Cardiac fibroblast (primary cell): Measurements from ENCODE around the gene KCNK2.

Experiments
- DNase-seq, 2 donors: peaks; one replicate each; pipeline versions ENCODE4 v3.0.0 to v3.0.0-alpha.2; 2010; ENCODE audit warnings: low read depth in 2 of 2
- H3K4me3 ChIP-seq, 2 donors: replicated peaks in 1 of 2; 1 replicate in 1 of 2; 2 replicates in 1 of 2; pipeline ENCODE4 v1.5.1; 2011; ENCODE audit warnings: low read depth in 2 of 2, low read length in 2 of 2, mild to moderate bottlenecking in 2 of 2, moderate library complexity in 1 of 2
- TF ChIP-seq, protein P1 (sequence below): IDR thresholded peaks from one replicate; pipeline ENCODE4 v1.5.1; 2011; ENCODE audit warnings: low read depth, mild to moderate bottlenecking, low read length, inconsistent platforms

KCNK2 gene, protein sequence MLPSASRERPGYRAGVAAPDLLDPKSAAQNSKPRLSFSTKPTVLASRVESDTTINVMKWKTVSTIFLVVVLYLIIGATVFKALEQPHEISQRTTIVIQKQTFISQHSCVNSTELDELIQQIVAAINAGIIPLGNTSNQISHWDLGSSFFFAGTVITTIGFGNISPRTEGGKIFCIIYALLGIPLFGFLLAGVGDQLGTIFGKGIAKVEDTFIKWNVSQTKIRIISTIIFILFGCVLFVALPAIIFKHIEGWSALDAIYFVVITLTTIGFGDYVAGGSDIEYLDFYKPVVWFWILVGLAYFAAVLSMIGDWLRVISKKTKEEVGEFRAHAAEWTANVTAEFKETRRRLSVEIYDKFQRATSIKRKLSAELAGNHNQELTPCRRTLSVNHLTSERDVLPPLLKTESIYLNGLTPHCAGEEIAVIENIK

DNA sequence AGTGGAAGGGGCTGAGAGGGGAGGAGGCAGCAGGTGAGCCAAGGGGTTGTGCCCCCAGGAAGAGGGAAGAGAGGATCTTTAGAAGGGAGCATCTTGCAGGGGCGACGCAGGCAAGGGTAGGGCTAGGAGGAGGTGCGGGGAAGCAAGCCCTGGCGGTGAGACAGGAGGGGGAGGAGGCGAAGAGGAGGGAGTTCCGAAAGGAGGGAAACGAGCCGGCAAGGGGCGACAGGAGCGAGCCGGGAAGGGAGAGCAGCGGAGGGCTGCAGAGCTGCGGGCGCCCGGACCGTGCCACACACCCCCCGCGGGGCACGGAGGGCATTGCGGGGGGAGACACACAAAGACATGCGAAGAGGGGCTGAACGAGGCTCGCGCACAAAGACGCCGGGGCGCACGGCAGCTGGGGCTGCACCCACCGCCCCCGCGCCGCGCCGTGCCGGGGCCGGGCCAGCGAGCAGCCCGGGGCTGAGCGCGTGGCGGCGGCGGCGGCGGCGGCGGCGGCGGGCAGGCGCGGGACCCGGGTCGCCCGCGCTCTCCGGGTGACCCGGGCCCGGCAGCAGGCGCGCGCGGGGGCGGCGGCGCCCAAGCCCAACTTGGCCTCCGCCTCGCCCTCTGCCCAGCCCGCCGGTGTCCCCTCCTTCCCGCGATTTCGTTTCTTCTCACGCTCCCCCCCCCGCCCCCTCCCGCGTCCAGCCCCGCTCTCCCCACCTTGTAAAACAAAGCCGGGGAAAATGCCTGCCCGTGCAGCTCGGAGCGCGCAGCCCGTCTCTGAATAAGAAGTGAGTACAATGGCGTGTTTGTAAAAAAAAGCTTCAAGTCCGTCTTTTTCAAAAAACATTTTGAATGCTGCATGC lies at the start of gene KCNK2:
Gene KCNK2 (plus strand): TSS at position 206 of the 851 bp plus-strand sequence. CDS start 649 bp downstream, outside the sequence.
- DNase-seq: peak; percentile 13 to 14
- TF ChIP-seq, protein P1, sequence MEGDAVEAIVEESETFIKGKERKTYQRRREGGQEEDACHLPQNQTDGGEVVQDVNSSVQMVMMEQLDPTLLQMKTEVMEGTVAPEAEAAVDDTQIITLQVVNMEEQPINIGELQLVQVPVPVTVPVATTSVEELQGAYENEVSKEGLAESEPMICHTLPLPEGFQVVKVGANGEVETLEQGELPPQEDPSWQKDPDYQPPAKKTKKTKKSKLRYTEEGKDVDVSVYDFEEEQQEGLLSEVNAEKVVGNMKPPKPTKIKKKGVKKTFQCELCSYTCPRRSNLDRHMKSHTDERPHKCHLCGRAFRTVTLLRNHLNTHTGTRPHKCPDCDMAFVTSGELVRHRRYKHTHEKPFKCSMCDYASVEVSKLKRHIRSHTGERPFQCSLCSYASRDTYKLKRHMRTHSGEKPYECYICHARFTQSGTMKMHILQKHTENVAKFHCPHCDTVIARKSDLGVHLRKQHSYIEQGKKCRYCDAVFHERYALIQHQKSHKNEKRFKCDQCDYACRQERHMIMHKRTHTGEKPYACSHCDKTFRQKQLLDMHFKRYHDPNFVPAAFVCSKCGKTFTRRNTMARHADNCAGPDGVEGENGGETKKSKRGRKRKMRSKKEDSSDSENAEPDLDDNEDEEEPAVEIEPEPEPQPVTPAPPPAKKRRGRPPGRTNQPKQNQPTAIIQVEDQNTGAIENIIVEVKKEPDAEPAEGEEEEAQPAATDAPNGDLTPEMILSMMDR: no peak
- H3K4me3 ChIP-seq: peak within 1 kb of the TSS; percentile 60 to 63

DNA sequence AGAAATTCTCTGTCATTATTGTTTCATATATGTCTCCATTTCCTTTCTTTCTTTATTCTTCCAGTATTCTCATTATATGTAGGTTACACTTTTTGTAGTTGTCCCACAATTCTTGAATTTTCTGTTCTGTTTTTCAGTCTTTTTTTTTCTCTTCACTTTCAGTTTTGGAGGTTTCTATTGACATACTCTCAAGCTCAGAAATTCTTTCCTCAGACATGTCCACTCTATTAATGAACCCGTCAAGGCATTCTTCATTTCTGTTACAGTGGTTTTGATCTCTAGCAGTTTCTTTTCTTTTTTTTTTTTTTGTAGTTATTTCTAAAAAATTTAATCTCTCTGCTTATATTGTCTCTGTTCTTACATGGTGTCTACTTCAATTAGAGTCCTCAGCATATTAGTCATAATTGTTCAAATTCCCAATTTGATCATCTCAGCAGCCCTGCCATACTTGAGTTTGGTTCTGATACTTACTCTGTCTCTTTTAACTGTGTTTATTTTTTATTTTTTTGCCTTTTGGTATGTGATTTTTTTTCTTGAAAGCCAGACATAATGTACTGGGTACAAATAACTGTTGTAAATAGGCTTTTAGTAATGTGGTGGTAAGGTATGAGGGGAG lies 49.5 kb upstream of the KCNK2 start:
- no peak for DNase-seq
- no peak overlapping the region for H3K4me3 ChIP-seq
- TF ChIP-seq, protein P1: no peak

DNA sequence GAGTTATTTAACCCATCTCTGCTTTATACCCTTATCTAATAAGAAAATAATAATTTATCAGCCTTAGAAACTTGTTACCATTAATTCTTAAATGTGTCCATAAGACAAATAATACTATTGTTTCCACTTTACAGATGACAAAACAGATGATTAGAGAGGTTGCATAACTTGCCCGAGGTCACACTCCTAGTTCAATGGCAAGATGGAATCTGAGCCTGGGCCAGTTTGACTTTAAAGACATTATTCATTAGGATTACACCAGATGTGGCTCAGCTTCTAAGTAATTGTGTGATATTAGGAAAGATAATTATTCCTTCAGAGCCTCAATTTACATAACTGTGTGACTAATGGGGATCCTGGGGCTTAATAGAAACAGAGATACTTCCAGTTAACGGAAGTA lies 42.3 kb upstream of the KCNK2 start:
- no peak overlapping the region for H3K4me3 ChIP-seq
- TF ChIP-seq, protein P1: no peak
- no peak for DNase-seq

DNA sequence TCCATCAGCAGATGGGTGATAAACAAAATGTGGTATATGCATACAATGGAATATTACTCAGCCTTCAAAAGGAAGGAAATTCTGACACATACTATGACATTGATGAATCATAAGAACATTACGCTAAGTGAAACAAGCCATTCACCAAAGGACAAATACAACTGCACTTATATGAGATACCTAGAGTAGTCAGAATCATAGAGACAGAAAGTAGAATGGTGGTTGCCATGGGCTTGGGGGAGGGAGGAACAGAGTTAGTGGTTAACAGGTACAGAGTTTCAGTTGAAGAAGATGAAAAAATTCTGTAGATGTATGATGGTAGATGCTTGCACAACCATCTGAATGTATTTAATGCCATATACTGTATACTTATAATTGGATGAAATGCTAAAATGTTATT lies 39.1 kb upstream of the KCNK2 start:
- no peak overlapping the region for H3K4me3 ChIP-seq
- TF ChIP-seq, protein P1: no peak
- DNase-seq: peak in 1 of 2 donors; percentile 17

DNA sequence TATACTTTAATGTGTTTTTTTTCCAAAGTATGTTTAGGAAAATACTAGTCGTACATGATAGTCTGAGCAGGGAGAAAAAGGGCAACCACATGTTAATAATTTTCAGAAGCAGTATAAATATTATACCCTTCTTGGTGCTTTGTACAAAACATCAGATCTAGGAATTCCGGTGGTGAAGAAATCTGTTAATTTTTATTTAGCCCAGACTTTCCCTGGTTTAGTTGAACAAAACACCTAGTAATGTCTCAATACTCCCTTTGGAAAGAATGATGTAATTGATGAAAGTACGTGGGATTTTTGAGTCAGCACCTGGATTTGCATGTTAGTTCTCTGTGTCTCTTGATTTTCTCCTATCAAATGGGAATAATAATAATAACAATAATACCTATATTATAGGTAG lies 38.4 kb upstream of the KCNK2 start:
- TF ChIP-seq, protein P1: no peak
- no peak overlapping the region for H3K4me3 ChIP-seq
- DNase-seq: no peak

DNA sequence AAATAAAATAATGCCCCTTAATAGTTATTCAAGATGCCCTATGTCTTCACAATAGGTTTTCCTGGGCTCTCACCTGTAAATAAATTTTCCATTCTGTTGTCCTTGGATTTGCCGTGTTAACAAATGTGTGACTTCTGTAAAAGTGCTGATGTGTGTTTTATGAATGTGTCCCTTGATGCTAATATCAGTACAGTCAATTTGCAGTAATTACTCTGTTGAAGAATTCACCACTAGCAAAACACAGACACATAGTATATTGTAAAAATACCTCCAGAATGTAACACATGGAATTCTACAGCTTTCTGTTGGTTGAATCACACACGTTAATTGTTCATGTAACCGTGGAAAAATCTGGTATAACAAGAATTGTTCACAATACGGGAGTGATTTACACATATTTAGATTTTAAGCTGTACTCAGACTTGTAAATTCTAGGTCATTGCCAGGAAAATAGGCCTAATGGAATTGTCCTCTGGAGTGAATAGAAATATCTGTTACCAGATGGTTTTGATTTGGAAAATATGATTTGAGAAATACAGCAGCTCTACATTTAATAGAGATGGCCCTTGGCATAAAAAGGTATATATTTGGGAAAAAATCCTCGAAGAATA lies 36.7 kb upstream of the KCNK2 start:
- TF ChIP-seq, protein P1: no peak
- H3K4me3 ChIP-seq: no peak overlapping the region
- no peak for DNase-seq
